Right lobe of liver (tissue), 4 donors: Measurements from ENCODE around the gene FRMPD4.

Source experiments
- POLR2A ChIP-seq: fragments of 450-650 bp; IDR thresholded peaks from one replicate; pipeline ENCODE4 v1.6.1; 2017; ENCODE audit warnings: antibody characterized with exemption, mild to moderate bottlenecking
- TF ChIP-seq, protein P1 (sequence below), 4 donors: fragments of 200-600 bp in 3 of 4; fragments of 450-650 bp in 1 of 4; IDR thresholded peaks; one replicate each; pipeline versions ENCODE4 v1.5.1 to v1.8.0; 2016 to 2022; ENCODE audit warnings: antibody characterized with exemption in 4 of 4, mild to moderate bottlenecking in 2 of 4
- donor health status: DM: no; HTN: no; CAD: no.
- donor health status: DM: no; HTN: no; CAD: no.
- donor health status: DM: no; HTN: yes; CAD: no.

GRCh38 chrX:12721042-12721441, 582.8 kb downstream of the FRMPD4 start:
- TF ChIP-seq, protein P1, sequence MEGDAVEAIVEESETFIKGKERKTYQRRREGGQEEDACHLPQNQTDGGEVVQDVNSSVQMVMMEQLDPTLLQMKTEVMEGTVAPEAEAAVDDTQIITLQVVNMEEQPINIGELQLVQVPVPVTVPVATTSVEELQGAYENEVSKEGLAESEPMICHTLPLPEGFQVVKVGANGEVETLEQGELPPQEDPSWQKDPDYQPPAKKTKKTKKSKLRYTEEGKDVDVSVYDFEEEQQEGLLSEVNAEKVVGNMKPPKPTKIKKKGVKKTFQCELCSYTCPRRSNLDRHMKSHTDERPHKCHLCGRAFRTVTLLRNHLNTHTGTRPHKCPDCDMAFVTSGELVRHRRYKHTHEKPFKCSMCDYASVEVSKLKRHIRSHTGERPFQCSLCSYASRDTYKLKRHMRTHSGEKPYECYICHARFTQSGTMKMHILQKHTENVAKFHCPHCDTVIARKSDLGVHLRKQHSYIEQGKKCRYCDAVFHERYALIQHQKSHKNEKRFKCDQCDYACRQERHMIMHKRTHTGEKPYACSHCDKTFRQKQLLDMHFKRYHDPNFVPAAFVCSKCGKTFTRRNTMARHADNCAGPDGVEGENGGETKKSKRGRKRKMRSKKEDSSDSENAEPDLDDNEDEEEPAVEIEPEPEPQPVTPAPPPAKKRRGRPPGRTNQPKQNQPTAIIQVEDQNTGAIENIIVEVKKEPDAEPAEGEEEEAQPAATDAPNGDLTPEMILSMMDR (IDR thresholded peaks at IDR 0.05): no peak
- TF ChIP-seq POLR2A: no peak
